Neuronal stem cell (in vitro differentiated cells): Measurements from ENCODE around the gene SHROOM2.
"Not testable (repeated sequence)": the region's sequence is repeated elsewhere in the genome, so short reads cannot be mapped to it uniquely, and the experiment has no call there.

Experiments used
- DNase-seq: peaks from one replicate; pipeline ENCODE4 v3.0.0-alpha.2; 2013; ENCODE audit warnings: low spot score
- H2AFZ ChIP-seq: one replicate; pipeline ENCODE4 v1.6.1; 2013; ENCODE audit warnings: mild to moderate bottlenecking, low read length, inconsistent platforms
- H2AK5ac ChIP-seq: 2 replicates; pipeline ENCODE4 v1.6.1; 2013; ENCODE audit warnings: low read depth, mild to moderate bottlenecking, inconsistent platforms, low read length, moderate library complexity, mixed read lengths
- H2BK120ac ChIP-seq: 2 replicates; pipeline ENCODE4 v1.6.1; 2013; ENCODE audit warnings: low read depth, mild to moderate bottlenecking, inconsistent platforms, low read length, moderate library complexity, mixed read lengths
- H2BK12ac ChIP-seq: one replicate; pipeline ENCODE4 v1.6.1; 2013; ENCODE audit warnings: low read length, inconsistent platforms
- H2BK15ac ChIP-seq: 2 replicates; pipeline ENCODE4 v1.6.1; 2013; ENCODE audit warnings: mild to moderate bottlenecking, low read length, inconsistent platforms, mixed read lengths
- H2BK5ac ChIP-seq: one replicate; pipeline ENCODE4 v1.6.1; 2013; ENCODE audit warnings: inconsistent platforms, mild to moderate bottlenecking, low read length, moderate library complexity
- H3K14ac ChIP-seq: one replicate; pipeline ENCODE4 v1.6.1; 2013; ENCODE audit warnings: low read length, inconsistent platforms
- H3K18ac ChIP-seq: 2 replicates; pipeline ENCODE4 v1.6.1; 2013; ENCODE audit warnings: low read length, inconsistent platforms
- H3K23ac ChIP-seq: 2 replicates; pipeline ENCODE4 v1.6.1; 2013; ENCODE audit warnings: low read depth, mild to moderate bottlenecking, mixed read lengths, low read length, inconsistent platforms; ENCODE audit not compliant: poor library complexity
- H3K27ac ChIP-seq: replicated peaks from 3 replicates; pipeline ENCODE4 v1.5.1; 2013; ENCODE audit warnings: low read length, inconsistent platforms
- H3K27me3 ChIP-seq, 3 experiments: 2 replicates each; pipeline ENCODE4 v1.6.1; 2013; ENCODE audit warnings: low read length in 3 of 3, mild to moderate bottlenecking in 2 of 3, inconsistent platforms in 1 of 3, low read depth in 1 of 3, mixed read lengths in 1 of 3, moderate library complexity in 1 of 3; ENCODE audit not compliant: control insufficient read depth in 3 of 3, insufficient read depth in 3 of 3
- H3K36me3 ChIP-seq, 2 donors: replicated peaks in 1 of 2; 2 replicates each; pipeline ENCODE4 v1.6.1; 2013; ENCODE audit warnings: low read length in 2 of 2; ENCODE audit not compliant: control insufficient read depth in 2 of 2, insufficient read depth in 2 of 2
- H3K4ac ChIP-seq: 2 replicates; pipeline ENCODE4 v1.6.1; 2013; ENCODE audit warnings: inconsistent platforms, mild to moderate bottlenecking, low read length, moderate library complexity
- H3K4me1 ChIP-seq, 2 donors: 1 replicate in 1 of 2; 2 replicates in 1 of 2; pipeline ENCODE4 v1.6.1; 2013; ENCODE audit warnings: low read length in 2 of 2, low read depth in 1 of 2; ENCODE audit not compliant: control insufficient read depth in 2 of 2, insufficient read depth in 1 of 2
- H3K4me2 ChIP-seq: one replicate; pipeline ENCODE4 v1.6.1; 2013; ENCODE audit warnings: mild to moderate bottlenecking, low read length, inconsistent platforms; ENCODE audit not compliant: insufficient read depth, poor library complexity, severe bottlenecking
- H3K4me3 ChIP-seq, 2 donors: 2 replicates each; pipeline ENCODE4 v1.5.1; 2013; ENCODE audit warnings: low read length in 2 of 2, mild to moderate bottlenecking in 2 of 2, inconsistent platforms in 1 of 2, moderate library complexity in 1 of 2
- H3K79me1 ChIP-seq: one replicate; pipeline ENCODE4 v1.6.1; 2013; ENCODE audit warnings: low read depth, mild to moderate bottlenecking, inconsistent platforms, low read length, moderate library complexity
- H3K9ac ChIP-seq: one replicate; pipeline ENCODE4 v1.6.1; 2013; ENCODE audit warnings: mild to moderate bottlenecking, low read depth, low read length, inconsistent platforms; ENCODE audit not compliant: poor library complexity
- H3K9me3 ChIP-seq, 2 donors: replicated peaks in 1 of 2; 2 replicates each; pipeline versions ENCODE3 to v1.6.1; 2013; ENCODE audit warnings: low read length in 2 of 2, mild to moderate bottlenecking in 2 of 2, inconsistent platforms in 1 of 2, low read depth in 1 of 2, mixed read lengths in 1 of 2, moderate library complexity in 1 of 2; ENCODE audit not compliant: control insufficient read depth in 2 of 2, insufficient read depth in 1 of 2
- H4K8ac ChIP-seq: one replicate; pipeline ENCODE4 v1.6.1; 2013; ENCODE audit warnings: low read depth, mild to moderate bottlenecking, inconsistent platforms, low read length, moderate library complexity
- H4K91ac ChIP-seq: one replicate; pipeline ENCODE4 v1.6.1; 2013; ENCODE audit warnings: low read length, low read depth, mild to moderate bottlenecking, inconsistent platforms; ENCODE audit not compliant: poor library complexity
- WGBS, 2 donors: extraction: QIAGEN DNeasy Blood & Tissue Kit; methylation state at CpG; one replicate each; pipeline ENCODE4 v1.1.7; 2013; ENCODE audit warnings: missing lambda C conversion rate in 2 of 2, mixed read lengths in 1 of 2; ENCODE audit not compliant: insufficient read length in 2 of 2, insufficient replicate concordance in 1 of 2; ENCODE audit errors: extremely low coverage in 2 of 2; 5-methylcytosine and 5-hydroxymethylcytosine counted together

SHROOM2 gene

DNA sequence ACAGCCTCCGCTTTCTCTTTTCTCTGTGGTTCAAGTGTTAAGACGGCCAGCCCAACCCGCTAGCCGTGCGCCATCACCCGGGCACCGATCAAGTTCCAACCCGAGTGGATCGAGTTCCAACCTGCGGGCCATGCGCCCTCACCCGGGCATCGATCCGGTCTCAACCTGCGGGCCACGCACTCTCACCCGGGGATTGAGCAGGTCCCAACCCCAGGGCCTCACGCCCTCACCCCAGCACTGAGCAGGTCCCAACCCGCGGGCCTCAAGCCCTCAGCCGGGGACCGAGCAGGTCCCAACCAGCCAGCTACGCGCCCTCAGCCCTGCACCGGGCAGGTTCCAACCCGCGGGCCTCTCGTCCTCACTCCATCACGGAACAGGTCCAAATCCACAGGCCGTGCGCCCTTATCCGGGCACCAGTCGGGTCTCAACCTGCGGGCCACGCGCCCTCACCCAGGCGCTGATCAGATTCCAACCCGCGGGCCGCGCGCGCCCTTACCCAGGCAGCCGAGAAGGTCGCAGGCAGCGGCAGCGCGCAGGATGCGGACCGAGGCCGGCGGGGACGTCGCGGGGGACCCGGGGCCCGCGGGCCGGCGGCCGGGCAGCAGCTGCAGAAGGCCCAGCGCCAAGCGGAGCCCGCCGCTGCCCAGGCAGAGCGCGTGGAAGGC, 21.0 kb upstream of the SHROOM2 start:
- H2AFZ ChIP-seq: no peak overlapping the region
- H3K27me3 ChIP-seq: no peaks in the 10 kb centered on the region
- H2BK120ac ChIP-seq: no peak overlapping the region
- peak overlapping the region; percentile 49 for H3K4me2 ChIP-seq
- peak overlapping the region; percentile 88 for H3K9ac ChIP-seq
- peak overlapping the region in 1 of 2 donors; percentile 72 for H3K4me3 ChIP-seq
- no peak overlapping the region for H2AK5ac ChIP-seq
- peak overlapping the region; percentile 65 for H4K8ac ChIP-seq
- peaks cover 0 to 4% of the 10 kb centered on the region in 2 donors for H3K4me1 ChIP-seq
- whole genome bisulfite sequencing, 2 donors: no CpG with 5 or more reads among the region's 67 CpGs
- peak overlapping the region; percentile 95 for H3K18ac ChIP-seq
- no peak overlapping the region for H3K4ac ChIP-seq
- no peaks in the 10 kb centered on the region for H3K36me3 ChIP-seq
- H3K79me1 ChIP-seq: no peaks in the 10 kb centered on the region
- H2BK15ac ChIP-seq: no peak overlapping the region
- no peak overlapping the region for H3K23ac ChIP-seq
- no peak overlapping the region for H3K27ac ChIP-seq
- peak overlapping the region; percentile 58 for H2BK12ac ChIP-seq
- H3K9me3 ChIP-seq: no peaks in the 10 kb centered on the region
- H3K14ac ChIP-seq: peak overlapping the region; percentile 94
- no peak for DNase-seq
- H2BK5ac ChIP-seq: no peak overlapping the region
- H4K91ac ChIP-seq: no peak overlapping the region

- no peak for DNase-seq
- Histone ChIP-seq H4K8ac (peak within 1 kb of the TSS; percentile 65), H2BK5ac (no peak within 1 kb of the TSS), H2BK15ac (no peak within 1 kb of the TSS), H2AFZ (no peak within 1 kb of the TSS), H3K14ac (peak within 1 kb of the TSS; percentile 94), H3K27me3 (no peaks in the 10 kb centered on the region), H4K91ac (no peak within 1 kb of the TSS), H3K9ac (peak within 1 kb of the TSS; percentile 88), H3K36me3 (no peaks in the 10 kb centered on the region), H2AK5ac (no peak within 1 kb of the TSS), H3K4ac (no peak within 1 kb of the TSS), H3K27ac (no peak within 1 kb of the TSS), H3K4me3 (peak within 1 kb of the TSS in 1 of 2 donors; percentile 72), H3K9me3 (no peaks in the 10 kb centered on the region), H3K23ac (no peak within 1 kb of the TSS), H3K4me2 (peak within 1 kb of the TSS; percentile 49), H3K79me1 (no peaks in the 10 kb centered on the region), H3K18ac (peak within 1 kb of the TSS; percentile 95), H2BK120ac (no peak within 1 kb of the TSS), H3K4me1 (peaks cover 0 to 4% of the 10 kb centered on the region in 2 donors), H2BK12ac (peak within 1 kb of the TSS; percentile 58)
- no CpG with 5 or more reads among the region's 26 CpGs for WGBS, 2 donors
These were observed 20.5 kb upstream of the SHROOM2 start, which contains the start of gene GPR143 for GRCh38 chrX:9765737-9766097. Gene GPR143 (minus strand): TSS chrX:9765847. CDS start chrX:9765817, 30 bp downstream.

DNA sequence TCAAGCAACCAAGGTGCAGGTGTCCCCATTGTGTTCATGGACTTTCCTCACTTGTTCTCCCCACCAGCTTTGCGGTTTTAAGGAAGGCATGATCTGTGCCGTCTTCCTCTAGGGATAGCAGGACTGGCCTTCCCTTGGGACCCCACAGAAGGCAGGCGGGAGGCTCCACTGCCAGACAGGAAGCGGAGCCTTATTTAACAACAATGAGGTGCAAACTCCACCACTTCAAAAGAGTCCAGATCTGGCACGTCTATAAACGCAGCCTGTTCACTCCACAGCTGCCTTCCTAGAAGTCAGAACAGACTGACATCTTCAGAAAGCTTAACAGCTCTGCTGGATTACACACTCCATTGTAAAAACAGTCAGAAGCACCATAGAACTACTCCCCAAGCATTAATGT, 18.9 kb upstream of the SHROOM2 start:
- H3K4me2 ChIP-seq: no peak overlapping the region
- H2BK120ac ChIP-seq: no peak overlapping the region
- peak overlapping the region; percentile 64 for H2AFZ ChIP-seq
- H3K27me3 ChIP-seq: no peaks in the 10 kb centered on the region
- H2AK5ac ChIP-seq: no peak overlapping the region
- H2BK15ac ChIP-seq: no peak overlapping the region
- H3K18ac ChIP-seq: no peak overlapping the region
- no peaks in the 10 kb centered on the region for H3K79me1 ChIP-seq
- no peak overlapping the region for H2BK5ac ChIP-seq
- no peak overlapping the region for H3K23ac ChIP-seq
- H3K4me3 ChIP-seq: no peak overlapping the region
- DNase-seq: no peak
- no peak overlapping the region for H3K14ac ChIP-seq
- no peak overlapping the region for H3K4ac ChIP-seq
- WGBS, 2 donors: no CpG with 5 or more reads among the region's 6 CpGs
- no peak overlapping the region for H3K27ac ChIP-seq
- H3K36me3 ChIP-seq: no peaks in the 10 kb centered on the region
- H3K4me1 ChIP-seq: peaks cover 0 to 4% of the 10 kb centered on the region in 2 donors
- no peak overlapping the region for H3K9ac ChIP-seq
- H3K9me3 ChIP-seq: no peaks in the 10 kb centered on the region
- no peak overlapping the region for H2BK12ac ChIP-seq
- no peak overlapping the region for H4K91ac ChIP-seq
- H4K8ac ChIP-seq: no peak overlapping the region

GRCh38 chrX:9768321-9768839, 17.8 kb upstream of the SHROOM2 start:
- H3K79me1 ChIP-seq, H2AFZ ChIP-seq, H3K9me3 ChIP-seq, H3K4me3 ChIP-seq, H3K27me3 ChIP-seq, H4K8ac ChIP-seq, H3K36me3 ChIP-seq, H3K14ac ChIP-seq, H4K91ac ChIP-seq, H2AK5ac ChIP-seq, H3K18ac ChIP-seq, H2BK5ac ChIP-seq, H3K4ac ChIP-seq, H2BK12ac ChIP-seq, H2BK120ac ChIP-seq, H3K4me1 ChIP-seq, DNase-seq, H2BK15ac ChIP-seq, H3K9ac ChIP-seq, H3K23ac ChIP-seq, H3K4me2 ChIP-seq, H3K27ac ChIP-seq: not testable (repeated sequence)
- no CpG with 5 or more reads among the region's 5 CpGs for WGBS, 2 donors
